CD8-positive, alpha-beta memory T cell (primary cell): ENCODE measurements around the gene PKHD1. TPM values are rescaled to one million over a fixed set of nuclear protein-coding genes. Genes with fewer than 3 reads are reported as not detected.

Experiments used
- CTCF ChIA-PET: fragments of 350-600 bp; sonication (Branson Sonifier 250); formaldehyde crosslinking; loops from one replicate; lab custom pipeline; 2021; ENCODE audit warnings: antibody characterized with exemption; lab: Charles Lee
- POLR2A ChIA-PET: fragments of 350-600 bp; sonication (Branson Sonifier 250); formaldehyde crosslinking; loops from one replicate; lab custom pipeline; 2021; ENCODE audit warnings: antibody characterized with exemption; lab: Charles Lee
- DNase-seq, 5 donors: peaks; one replicate each; pipeline versions ENCODE4 v3.0.0 to v3.0.0-alpha.2; 2020 to 2022; ENCODE audit warnings: mixed read lengths in 1 of 5
- H3K27ac ChIP-seq: one replicate; pipeline ENCODE4 v1.7.0; 2013; ENCODE audit warnings: low read depth, mild to moderate bottlenecking, low read length, moderate library complexity
- H3K27me3 ChIP-seq: 2 replicates; pipeline ENCODE4 v1.7.0; 2013; ENCODE audit warnings: low read length, mild to moderate bottlenecking; ENCODE audit not compliant: insufficient read depth, poor library complexity, severe bottlenecking
- H3K36me3 ChIP-seq: 2 replicates; pipeline ENCODE4 v1.7.0; 2013; ENCODE audit warnings: mild to moderate bottlenecking, low read length, moderate library complexity; ENCODE audit not compliant: insufficient read depth
- H3K4me1 ChIP-seq: 2 replicates; pipeline ENCODE4 v1.7.0; 2013; ENCODE audit warnings: mild to moderate bottlenecking, low read length, moderate library complexity; ENCODE audit not compliant: insufficient read depth
- H3K4me3 ChIP-seq: 2 replicates; pipeline ENCODE4 v1.7.0; 2013; ENCODE audit warnings: mild to moderate bottlenecking, low read length
- H3K9me3 ChIP-seq: 2 replicates; pipeline ENCODE4 v1.7.0; 2013; ENCODE audit warnings: mild to moderate bottlenecking, low read length
- H3K27ac Mint-ChIP-seq, 8 donors: one replicate each; pipeline ENCODE4 v1.8.0; 2020 to 2021; ENCODE audit warnings: mixed read lengths in 8 of 8, mild to moderate bottlenecking in 6 of 8, inconsistent platforms in 3 of 8, moderate library complexity in 3 of 8
- H3K27me3 Mint-ChIP-seq, 2 donors: one replicate each; pipeline ENCODE4 v1.8.0; 2020 to 2021; ENCODE audit warnings: mixed read lengths in 2 of 2, mild to moderate bottlenecking in 1 of 2, moderate library complexity in 1 of 2
- H3K36me3 Mint-ChIP-seq, 3 donors: one replicate each; pipeline ENCODE4 v1.8.0; 2020 to 2021; ENCODE audit warnings: mixed read lengths in 3 of 3, inconsistent platforms in 1 of 3, mild to moderate bottlenecking in 1 of 3
- H3K4me1 Mint-ChIP-seq, 3 donors: one replicate each; pipeline ENCODE4 v1.8.0; 2020 to 2021; ENCODE audit warnings: mixed read lengths in 3 of 3, inconsistent platforms in 1 of 3, mild to moderate bottlenecking in 1 of 3
- H3K4me3 Mint-ChIP-seq, 7 donors: one replicate each; pipeline ENCODE4 v1.8.0; 2020 to 2021; ENCODE audit warnings: mixed read lengths in 7 of 7, mild to moderate bottlenecking in 6 of 7, moderate library complexity in 4 of 7, inconsistent platforms in 2 of 7
- H3K9me3 Mint-ChIP-seq, 5 donors: one replicate each; pipeline ENCODE4 v1.8.0; 2020 to 2022; ENCODE audit warnings: mixed read lengths in 5 of 5, mild to moderate bottlenecking in 3 of 5, moderate library complexity in 2 of 5, inconsistent platforms in 1 of 5
- polyA plus RNA-seq: library from polyadenylated mRNA; unstranded; fragments of 300-500 nt; fragmentation: Illumina TruSeq; gene quantifications from one replicate; pipeline ENCODE4 v1.2.3, GENCODE V29; 2021
- total RNA-seq, 2 experiments: library from RNA; stranded (reverse); gene quantifications; one replicate each; pipeline ENCODE4 v1.2.3, GENCODE V29; 2021

The PKHD1 gene
- total and polyA plus RNA-seq, 3 experiments from 2014 or later = not detected

- Mint-ChIP-seq H3K27me3 (peaks cover 4 to 21% of the 10 kb centered on the region in 2 donors), H3K4me1 (no peaks in the 10 kb centered on the region), H3K36me3 (no peaks in the 10 kb centered on the region), H3K4me3 (no peak overlapping the region), H3K9me3 (no peaks in the 10 kb centered on the region), H3K27ac (no peak overlapping the region)
- no peaks in the 10 kb centered on the region for H3K27me3 ChIP-seq
- POLR2A ChIA-PET = no interaction called here
- DNase-seq = no peak
- H3K27ac ChIP-seq = no peak overlapping the region
- H3K4me1 ChIP-seq = no peaks in the 10 kb centered on the region
- H3K36me3 ChIP-seq = no peaks in the 10 kb centered on the region
- H3K4me3 ChIP-seq = no peak overlapping the region
- CTCF ChIA-PET = no interaction called here
- H3K9me3 ChIP-seq = no peaks in the 10 kb centered on the region
These were observed 123.4 kb downstream of the PKHD1 start for GRCh38 chr6:51963980-51964379.

GRCh38 chr6:51962354-51962753 is 125.1 kb downstream of the PKHD1 start:
- H3K4me3 ChIP-seq = no peak overlapping the region
- H3K27ac ChIP-seq = no peak overlapping the region
- no peaks in the 10 kb centered on the region for H3K36me3 Mint-ChIP-seq
- no peak overlapping the region for H3K27ac Mint-ChIP-seq
- ChIA-PET POLR2A (no interaction called here), CTCF (no interaction called here)
- H3K4me3 Mint-ChIP-seq = no peak overlapping the region
- H3K27me3 ChIP-seq = peaks cover 5% of the 10 kb centered on the region
- DNase-seq = no peak
- no peaks in the 10 kb centered on the region for H3K36me3 ChIP-seq
- H3K27me3 Mint-ChIP-seq = peaks cover 4 to 19% of the 10 kb centered on the region in 2 donors
- no peaks in the 10 kb centered on the region for H3K9me3 ChIP-seq
- no peaks in the 10 kb centered on the region for H3K4me1 ChIP-seq
- H3K9me3 Mint-ChIP-seq = no peaks in the 10 kb centered on the region
- H3K4me1 Mint-ChIP-seq = no peaks in the 10 kb centered on the region

GRCh38 chr6:51960419-51960818 is 127.0 kb downstream of the PKHD1 start:
- no peak for DNase-seq
- H3K27me3 Mint-ChIP-seq = peaks cover 4 to 7% of the 10 kb centered on the region in 2 donors
- H3K36me3 Mint-ChIP-seq = no peaks in the 10 kb centered on the region
- Histone ChIP-seq H3K4me3 (no peak overlapping the region), H3K36me3 (no peaks in the 10 kb centered on the region), H3K27ac (no peak overlapping the region), H3K27me3 (peaks cover 5% of the 10 kb centered on the region), H3K4me1 (no peaks in the 10 kb centered on the region), H3K9me3 (no peaks in the 10 kb centered on the region)
- POLR2A ChIA-PET = no interaction called here
- no peak overlapping the region for H3K4me3 Mint-ChIP-seq
- no peak overlapping the region for H3K27ac Mint-ChIP-seq
- no peaks in the 10 kb centered on the region for H3K4me1 Mint-ChIP-seq
- H3K9me3 Mint-ChIP-seq = no peaks in the 10 kb centered on the region
- CTCF ChIA-PET = no interaction called here

- H3K36me3 Mint-ChIP-seq = no peaks in the 10 kb centered on the region
- Histone ChIP-seq H3K36me3 (no peaks in the 10 kb centered on the region), H3K27me3 (peaks cover 5% of the 10 kb centered on the region), H3K4me3 (no peak overlapping the region), H3K4me1 (no peaks in the 10 kb centered on the region), H3K27ac (no peak overlapping the region), H3K9me3 (no peaks in the 10 kb centered on the region)
- peaks cover 4 to 6% of the 10 kb centered on the region in 2 donors for H3K27me3 Mint-ChIP-seq
- H3K4me1 Mint-ChIP-seq = no peaks in the 10 kb centered on the region
- no peaks in the 10 kb centered on the region for H3K9me3 Mint-ChIP-seq
- POLR2A ChIA-PET = no interaction called here
- CTCF ChIA-PET = no interaction called here
- H3K27ac Mint-ChIP-seq = no peak overlapping the region
- no peak for DNase-seq
- no peak overlapping the region for H3K4me3 Mint-ChIP-seq
These were observed 127.5 kb downstream of the PKHD1 start for GRCh38 chr6:51959744-51960383.

GRCh38 chr6:51954681-51955080 is 132.7 kb downstream of the PKHD1 start:
- no peaks in the 10 kb centered on the region for H3K9me3 Mint-ChIP-seq
- no peak overlapping the region for H3K27ac Mint-ChIP-seq
- H3K4me1 Mint-ChIP-seq = no peaks in the 10 kb centered on the region
- Histone ChIP-seq H3K36me3 (no peaks in the 10 kb centered on the region), H3K9me3 (no peaks in the 10 kb centered on the region), H3K27ac (no peak overlapping the region), H3K4me1 (no peaks in the 10 kb centered on the region), H3K4me3 (no peak overlapping the region), H3K27me3 (peaks cover 5% of the 10 kb centered on the region)
- peaks cover 0 to 5% of the 10 kb centered on the region in 2 donors for H3K27me3 Mint-ChIP-seq
- POLR2A ChIA-PET = no interaction called here
- no peak for DNase-seq
- no peak overlapping the region for H3K4me3 Mint-ChIP-seq
- no peaks in the 10 kb centered on the region for H3K36me3 Mint-ChIP-seq
- CTCF ChIA-PET = no interaction called here

GRCh38 chr6:51953246-51953645 is 134.2 kb downstream of the PKHD1 start:
- Histone ChIP-seq H3K4me3 (no peak overlapping the region), H3K9me3 (no peaks in the 10 kb centered on the region), H3K27ac (no peak overlapping the region), H3K36me3 (no peaks in the 10 kb centered on the region), H3K27me3 (peaks cover 2% of the 10 kb centered on the region), H3K4me1 (no peaks in the 10 kb centered on the region)
- no peak for DNase-seq
- H3K27ac Mint-ChIP-seq = no peak overlapping the region
- peaks cover 0 to 5% of the 10 kb centered on the region in 2 donors for H3K27me3 Mint-ChIP-seq
- CTCF ChIA-PET = no interaction called here
- H3K4me3 Mint-ChIP-seq = no peak overlapping the region
- no peaks in the 10 kb centered on the region for H3K9me3 Mint-ChIP-seq
- POLR2A ChIA-PET = no interaction called here
- H3K36me3 Mint-ChIP-seq = no peaks in the 10 kb centered on the region
- H3K4me1 Mint-ChIP-seq = no peaks in the 10 kb centered on the region

GRCh38 chr6:51951924-51952323 is 135.5 kb downstream of the PKHD1 start:
- no peak for DNase-seq
- H3K36me3 Mint-ChIP-seq = no peaks in the 10 kb centered on the region
- CTCF ChIA-PET = no interaction called here

GRCh38 chr6:51949526-51949925 is 137.9 kb downstream of the PKHD1 start:
- H3K27ac Mint-ChIP-seq = no peak overlapping the region
- POLR2A ChIA-PET = no interaction called here

More at GRCh38 chr6:51951924-51952323, 135.5 kb downstream of the PKHD1 start:
- POLR2A ChIA-PET = no interaction called here
- Mint-ChIP-seq H3K4me1 (no peaks in the 10 kb centered on the region), H3K4me3 (no peak overlapping the region), H3K27ac (no peak overlapping the region), H3K9me3 (no peaks in the 10 kb centered on the region), H3K27me3 (peaks cover 0 to 5% of the 10 kb centered on the region in 2 donors)
- Histone ChIP-seq H3K9me3 (no peaks in the 10 kb centered on the region), H3K4me1 (no peaks in the 10 kb centered on the region), H3K27me3 (no peaks in the 10 kb centered on the region), H3K4me3 (no peak overlapping the region), H3K27ac (no peak overlapping the region), H3K36me3 (no peaks in the 10 kb centered on the region)

More at GRCh38 chr6:51949526-51949925, 137.9 kb downstream of the PKHD1 start:
- no peaks in the 10 kb centered on the region for H3K9me3 Mint-ChIP-seq
- H3K36me3 Mint-ChIP-seq = no peaks in the 10 kb centered on the region
- no peak overlapping the region for H3K27ac ChIP-seq
- no peaks in the 10 kb centered on the region for H3K4me1 Mint-ChIP-seq
- peaks cover 5% of the 10 kb centered on the region in 2 donors for H3K27me3 Mint-ChIP-seq
- no peaks in the 10 kb centered on the region for H3K27me3 ChIP-seq
- H3K36me3 ChIP-seq = no peaks in the 10 kb centered on the region
- DNase-seq = no peak
- no peaks in the 10 kb centered on the region for H3K9me3 ChIP-seq
- no peak overlapping the region for H3K4me3 ChIP-seq
- no peaks in the 10 kb centered on the region for H3K4me1 ChIP-seq
- CTCF ChIA-PET = no interaction called here
- no peak overlapping the region for H3K4me3 Mint-ChIP-seq
